CD4-positive, alpha-beta T cell treated with Interleukin-4 for 1 hour (primary cell): ENCODE measurements around the gene ADORA3.
A peak's percentile ranks its signal among the peaks of the same experiment; 100 is the strongest.

Source experiments
- DNase-seq, 2 donors: peaks; one replicate each; pipeline ENCODE4 v3.0.0-alpha.2; 2020 to 2022

Gene ADORA3

GRCh38 chr1:111507411-111508201 is 4.2 kb upstream of the ADORA3 start:
- peak; percentile 78 to 85 for DNase-seq

GRCh38 chr1:111506561-111506960 is 3.1 kb upstream of the ADORA3 start:
- no peak for DNase-seq

GRCh38 chr1:111505641-111506119 is 2.2 kb upstream of the ADORA3 start:
- DNase-seq: peak; percentile 24 to 70

- DNase-seq: no peak
These were observed 664 bp upstream of the ADORA3 start for GRCh38 chr1:111504097-111504496.

- no peak for DNase-seq
These were observed 1.8 kb downstream of the ADORA3 start for GRCh38 chr1:111501645-111502044.

GRCh38 chr1:111499026-111499785 is 4.2 kb downstream of the ADORA3 start:
- DNase-seq: no peak

GRCh38 chr1:111497592-111497991 is 5.8 kb downstream of the ADORA3 start:
- no peak for DNase-seq

GRCh38 chr1:111496398-111496797 is 7.0 kb downstream of the ADORA3 start:
- no peak for DNase-seq

- no peak for DNase-seq
These were observed 12.4 kb downstream of the ADORA3 start for GRCh38 chr1:111491070-111491469.

- DNase-seq: no peak
These were observed 13.2 kb downstream of the ADORA3 start for GRCh38 chr1:111490220-111490619.

GRCh38 chr1:111489604-111490003 is 13.8 kb downstream of the ADORA3 start:
- no peak for DNase-seq

- DNase-seq: no peak
These were observed 14.8 kb downstream of the ADORA3 start for GRCh38 chr1:111488669-111489068.

GRCh38 chr1:111487133-111487532 is 16.3 kb downstream of the ADORA3 start:
- DNase-seq: no peak

GRCh38 chr1:111486431-111486830 is 17.0 kb downstream of the ADORA3 start:
- no peak for DNase-seq

GRCh38 chr1:111484391-111485026 is 18.9 kb downstream of the ADORA3 start:
- DNase-seq: no peak

- no peak for DNase-seq
These were observed 19.6 kb downstream of the ADORA3 start for GRCh38 chr1:111483876-111484275.

- no peak for DNase-seq
These were observed 20.3 kb downstream of the ADORA3 start for GRCh38 chr1:111483166-111483565.

GRCh38 chr1:111481387-111482221 is 21.8 kb downstream of the ADORA3 start:
- peak; percentile 68 to 75 for DNase-seq

GRCh38 chr1:111480674-111481073 is 22.8 kb downstream of the ADORA3 start:
- no peak for DNase-seq

- peak; percentile 38 to 66 for DNase-seq
These were observed 26.6 kb downstream of the ADORA3 start for GRCh38 chr1:111476761-111477309.

GRCh38 chr1:111476214-111476613 is 27.2 kb downstream of the ADORA3 start:
- DNase-seq: no peak

GRCh38 chr1:111475701-111476100 is 27.7 kb downstream of the ADORA3 start:
- DNase-seq: peak; percentile 21 to 55
